Right atrium auricular region (tissue), 2 donors: ENCODE measurements around the gene SLC9A3. TPM values are rescaled to one million over a fixed set of nuclear protein-coding genes. Genes with fewer than 3 reads are reported as not detected.

Experiments
- DNase-seq: peaks from one replicate; pipeline ENCODE4 v3.0.0-alpha.2; 2019; ENCODE audit warnings: low spot score
- H3K27ac ChIP-seq, 2 donors: fragments of 200-600 bp; sonication (generic); 1 replicate in 1 of 2; 2 replicates in 1 of 2; pipeline ENCODE4 v1.5.1; 2016 to 2019
- H3K27me3 ChIP-seq, 2 donors: fragments of 200-600 bp; sonication (generic); one replicate each; pipeline versions ENCODE4 v1.5.1 to v1.6.0; 2017 to 2019
- H3K36me3 ChIP-seq: fragments of 200-600 bp; sonication (generic); one replicate; pipeline ENCODE4 v1.5.1; 2016
- H3K4me1 ChIP-seq, 2 donors: fragments of 200-600 bp; sonication (generic); one replicate each; pipeline versions ENCODE4 v1.5.1 to v1.6.0; 2017 to 2019
- H3K4me3 ChIP-seq, 2 donors: fragments of 200-600 bp; sonication (generic); 1 replicate in 1 of 2; 2 replicates in 1 of 2; pipeline ENCODE4 v1.5.1; 2017 to 2019; ENCODE audit warnings: mild to moderate bottlenecking in 1 of 2, moderate library complexity in 1 of 2
- H3K9me3 ChIP-seq, 2 donors: fragments of 200-600 bp; sonication (generic); one replicate each; pipeline ENCODE4 v1.5.1; 2019
- total RNA-seq, 2 donors: library from RNA; depleted of rRNA; stranded (reverse); fragments of >200 nt; gene quantifications; one replicate each; pipeline ENCODE4 v1.1.0, GENCODE V29; 2016
- TF ChIP-seq, protein P1 (sequence below), 2 donors: fragments of 200-600 bp; sonication (generic); IDR thresholded peaks; one replicate each; pipeline ENCODE4 v1.5.1; 2019; ENCODE audit warnings: antibody characterized with exemption in 2 of 2

Gene SLC9A3
- total RNA-seq, 2 donors from 2014 or later, result 1.8 to 2.3 TPM

DNA sequence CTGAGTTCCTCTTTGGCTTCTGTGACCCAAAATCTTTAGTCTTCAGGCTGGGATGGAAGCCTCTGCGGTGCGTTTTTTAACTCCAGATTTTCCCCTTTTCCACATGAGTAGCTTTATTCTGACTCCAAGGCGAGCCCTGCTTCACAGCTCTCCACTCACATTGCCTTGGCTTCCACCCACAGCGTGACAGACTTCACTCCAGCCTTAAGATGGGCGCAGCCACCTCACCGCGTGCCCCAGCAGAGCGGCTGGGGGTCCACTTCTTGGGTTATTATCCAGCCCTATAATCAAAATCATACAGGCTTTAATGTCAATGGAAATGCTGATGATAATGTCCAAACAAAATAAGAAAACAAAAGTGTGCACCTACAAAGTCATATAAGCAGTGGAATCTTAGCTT, 80.0 kb downstream of the SLC9A3 start:
- TF ChIP-seq, protein P1, sequence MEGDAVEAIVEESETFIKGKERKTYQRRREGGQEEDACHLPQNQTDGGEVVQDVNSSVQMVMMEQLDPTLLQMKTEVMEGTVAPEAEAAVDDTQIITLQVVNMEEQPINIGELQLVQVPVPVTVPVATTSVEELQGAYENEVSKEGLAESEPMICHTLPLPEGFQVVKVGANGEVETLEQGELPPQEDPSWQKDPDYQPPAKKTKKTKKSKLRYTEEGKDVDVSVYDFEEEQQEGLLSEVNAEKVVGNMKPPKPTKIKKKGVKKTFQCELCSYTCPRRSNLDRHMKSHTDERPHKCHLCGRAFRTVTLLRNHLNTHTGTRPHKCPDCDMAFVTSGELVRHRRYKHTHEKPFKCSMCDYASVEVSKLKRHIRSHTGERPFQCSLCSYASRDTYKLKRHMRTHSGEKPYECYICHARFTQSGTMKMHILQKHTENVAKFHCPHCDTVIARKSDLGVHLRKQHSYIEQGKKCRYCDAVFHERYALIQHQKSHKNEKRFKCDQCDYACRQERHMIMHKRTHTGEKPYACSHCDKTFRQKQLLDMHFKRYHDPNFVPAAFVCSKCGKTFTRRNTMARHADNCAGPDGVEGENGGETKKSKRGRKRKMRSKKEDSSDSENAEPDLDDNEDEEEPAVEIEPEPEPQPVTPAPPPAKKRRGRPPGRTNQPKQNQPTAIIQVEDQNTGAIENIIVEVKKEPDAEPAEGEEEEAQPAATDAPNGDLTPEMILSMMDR (IDR thresholded peaks at IDR 0.05), result no peak
- H3K27ac ChIP-seq, result no peak overlapping the region
- peaks cover 25% of the 10 kb centered on the region for H3K36me3 ChIP-seq
- H3K27me3 ChIP-seq, result no peaks in the 10 kb centered on the region
- H3K4me1 ChIP-seq, result peaks cover 0 to 19% of the 10 kb centered on the region in 2 donors
- DNase-seq, result no peak
- peak overlapping the region in 1 of 2 donors; percentile 87 for H3K4me3 ChIP-seq
- no peaks in the 10 kb centered on the region for H3K9me3 ChIP-seq

DNA sequence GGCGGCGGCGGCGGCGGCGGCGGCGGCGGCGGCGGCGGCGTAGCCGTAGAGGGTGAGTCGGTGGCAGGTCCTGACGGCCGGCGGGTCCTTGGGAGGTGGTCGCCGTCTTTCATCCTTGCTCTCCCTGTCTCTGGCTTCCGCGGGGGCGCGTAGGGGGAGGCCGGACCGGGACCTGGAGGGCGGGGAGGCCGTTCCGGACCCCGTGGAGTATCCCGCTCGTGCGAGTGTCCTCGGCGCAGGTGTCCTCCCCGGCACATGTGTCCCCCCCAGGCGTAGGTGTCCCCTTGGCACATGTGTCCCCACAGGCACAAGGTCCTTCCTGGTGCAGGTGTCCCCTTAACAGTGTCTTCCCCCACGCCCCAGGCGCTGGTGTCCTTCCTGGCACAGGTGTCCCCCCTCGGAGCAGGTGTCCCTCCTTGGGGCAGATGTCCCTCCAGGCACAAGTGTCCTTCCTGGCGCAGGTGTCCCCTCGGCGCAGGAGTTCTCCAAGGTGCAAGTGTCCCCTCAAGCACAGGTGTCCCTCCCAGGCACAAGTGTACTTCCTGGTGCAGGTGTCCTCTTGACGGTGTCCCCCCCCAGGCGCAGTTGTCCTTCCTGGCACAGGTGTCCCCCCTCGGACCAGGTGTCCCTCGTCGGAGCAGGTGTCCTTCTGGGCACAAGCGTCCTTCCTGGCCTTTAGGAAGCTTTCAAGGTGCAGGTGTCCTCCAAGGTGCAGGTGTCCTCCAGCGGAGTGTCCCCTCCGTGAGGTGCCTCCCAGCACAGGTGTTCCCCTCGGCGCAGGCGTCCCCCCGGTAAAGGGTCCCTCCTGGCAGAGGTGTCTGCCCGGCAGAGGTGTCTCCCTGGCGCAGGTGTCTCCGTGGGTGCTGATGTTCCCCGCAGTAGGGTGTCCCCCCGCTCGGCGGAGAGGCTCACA, 80.8 kb downstream of the SLC9A3 start:
- Histone ChIP-seq H3K36me3 (peaks cover 18% of the 10 kb centered on the region), H3K27ac (peak overlapping the region; percentile 65 to 78), H3K27me3 (no peaks in the 10 kb centered on the region), H3K4me1 (peaks cover 0 to 19% of the 10 kb centered on the region in 2 donors), H3K4me3 (peak overlapping the region; percentile 59 to 87), H3K9me3 (no peaks in the 10 kb centered on the region)
- DNase-seq, result no peak
- TF ChIP-seq, protein P1 (IDR thresholded peaks at IDR 0.05), result no peak

DNA sequence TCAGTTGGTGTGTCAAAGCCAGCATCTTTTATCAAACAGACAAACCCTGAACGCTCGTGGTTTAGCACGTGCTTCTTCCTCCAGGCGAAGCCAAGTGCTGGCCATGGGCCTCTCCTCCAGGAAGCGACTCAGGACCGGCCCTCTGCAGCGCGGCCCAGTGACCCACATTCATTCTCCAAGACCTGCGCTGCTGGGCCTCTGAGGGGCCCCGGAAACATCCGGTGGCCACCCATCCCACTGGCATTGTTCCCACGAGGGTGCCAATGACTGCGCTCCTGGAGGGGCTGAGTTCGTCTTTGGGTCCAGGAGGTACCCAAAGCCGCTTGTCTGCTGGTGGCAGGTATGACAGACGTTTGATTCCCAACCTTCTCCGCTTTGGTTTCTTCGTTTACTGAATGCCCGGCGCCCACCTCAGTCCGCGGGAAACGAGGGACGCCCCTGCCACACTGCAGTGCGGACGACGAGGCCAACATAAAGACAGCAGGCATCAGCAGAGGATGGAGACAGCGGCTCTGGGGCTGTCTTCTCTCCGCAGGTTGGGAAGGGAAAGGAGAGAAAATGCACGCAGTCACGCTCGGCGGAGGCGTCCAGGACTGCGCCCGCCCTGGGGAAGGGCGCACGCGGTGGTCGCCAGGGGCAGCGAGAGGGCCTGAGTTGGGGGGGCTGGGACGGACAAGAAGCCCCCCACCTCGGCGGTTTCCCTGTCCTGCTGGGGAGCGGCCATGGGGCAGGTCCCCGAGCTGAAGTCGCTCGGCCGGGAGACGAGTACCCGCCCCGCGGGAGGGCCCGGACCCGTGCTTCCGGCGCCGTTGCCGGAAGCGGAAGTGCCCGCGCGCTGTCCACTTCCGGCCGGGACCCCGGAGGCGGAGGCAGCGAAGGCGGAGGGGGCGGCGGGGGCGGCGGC, 81.7 kb downstream of the SLC9A3 start, which contains the start of gene EXOC3:
Gene EXOC3 (plus strand): TSS at position 842 of the 904 bp plus-strand sequence. CDS start 3,030 bp downstream, outside the sequence.
- Histone ChIP-seq H3K4me1 (peaks cover 0 to 19% of the 10 kb centered on the region in 2 donors), H3K27me3 (no peaks in the 10 kb centered on the region), H3K9me3 (no peaks in the 10 kb centered on the region), H3K36me3 (peaks cover 8% of the 10 kb centered on the region), H3K27ac (peak within 1 kb of the TSS; percentile 65 to 78), H3K4me3 (peak within 1 kb of the TSS; percentile 59 to 87)
- DNase-seq, result no peak
- TF ChIP-seq, protein P1 (IDR thresholded peaks at IDR 0.05), result no peak

DNA sequence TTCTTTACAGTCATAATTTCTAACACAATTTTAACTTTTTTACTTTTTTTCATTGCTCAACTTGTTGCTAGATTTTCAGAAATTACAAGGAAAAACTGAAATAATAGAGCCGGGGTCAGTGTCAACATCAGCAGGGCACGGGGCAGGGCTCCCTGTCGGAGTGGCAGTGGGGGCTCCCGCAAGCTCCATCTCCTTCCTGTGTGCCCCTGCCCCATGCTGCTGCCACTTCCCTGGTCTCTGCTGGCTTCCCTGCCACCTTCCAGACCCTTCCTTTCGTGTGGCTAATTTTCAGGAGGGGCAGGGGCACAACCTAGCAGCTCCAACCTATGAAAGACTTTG, 82.3 kb downstream of the SLC9A3 start:
- TF ChIP-seq, protein P1 (IDR thresholded peaks at IDR 0.05), result no peak
- no peaks in the 10 kb centered on the region for H3K27me3 ChIP-seq
- H3K36me3 ChIP-seq, result peaks cover 2% of the 10 kb centered on the region
- peaks cover 0 to 19% of the 10 kb centered on the region in 2 donors for H3K4me1 ChIP-seq
- H3K27ac ChIP-seq, result no peak overlapping the region
- no peak for DNase-seq
- no peaks in the 10 kb centered on the region for H3K9me3 ChIP-seq
- peak overlapping the region; percentile 59 to 87 for H3K4me3 ChIP-seq

DNA sequence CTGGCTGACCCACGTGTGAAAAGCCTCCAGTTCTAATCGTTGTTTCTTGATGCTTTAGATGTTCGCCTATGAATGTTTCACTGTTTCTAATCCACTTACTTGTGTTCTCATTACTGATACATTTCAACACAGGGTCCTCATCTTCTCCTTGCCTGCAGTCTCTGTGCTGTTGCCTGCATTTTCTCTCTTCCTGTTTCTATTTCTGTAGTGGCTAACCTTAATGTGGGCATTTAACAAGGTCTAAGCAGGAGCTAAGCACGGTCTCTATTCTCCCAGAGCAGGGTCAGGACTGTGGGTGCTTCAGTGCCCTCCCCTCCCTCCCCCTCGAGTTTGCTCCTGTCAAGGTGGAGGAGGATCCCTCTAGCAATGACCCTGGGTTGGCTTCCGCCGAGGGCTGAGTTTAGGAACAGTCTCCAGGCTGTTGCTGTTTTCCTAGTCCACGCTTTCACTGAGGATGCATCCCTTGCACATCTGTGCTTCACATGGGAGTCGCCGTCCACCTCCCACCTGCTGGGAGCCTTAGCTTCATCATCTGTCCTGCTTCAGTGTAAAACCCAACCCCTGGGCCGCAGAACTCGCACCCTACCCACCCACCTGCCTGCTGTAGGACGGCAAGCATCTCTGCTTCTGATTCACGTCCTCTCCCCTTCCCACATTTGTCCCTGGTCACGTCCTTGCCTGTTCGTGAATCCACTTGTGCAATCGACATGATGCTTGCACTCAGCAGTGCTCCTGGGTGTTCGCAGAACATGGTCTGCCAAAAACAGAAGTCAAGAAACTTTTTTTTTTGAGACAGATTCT, 83.6 kb downstream of the SLC9A3 start:
- no peak for DNase-seq
- Histone ChIP-seq H3K27me3 (no peaks in the 10 kb centered on the region), H3K36me3 (no peaks in the 10 kb centered on the region), H3K4me3 (no peak overlapping the region), H3K9me3 (no peaks in the 10 kb centered on the region), H3K4me1 (peaks cover 0 to 19% of the 10 kb centered on the region in 2 donors), H3K27ac (no peak overlapping the region)
- TF ChIP-seq, protein P1 (IDR thresholded peaks at IDR 0.05), result no peak
